ENCODE measurements around the gene DCP1A.
"Not testable (repeated sequence)": the region's sequence is repeated elsewhere in the genome, so short reads cannot be mapped to it uniquely, and the experiment has no call there.

DCP1A gene

DNA sequence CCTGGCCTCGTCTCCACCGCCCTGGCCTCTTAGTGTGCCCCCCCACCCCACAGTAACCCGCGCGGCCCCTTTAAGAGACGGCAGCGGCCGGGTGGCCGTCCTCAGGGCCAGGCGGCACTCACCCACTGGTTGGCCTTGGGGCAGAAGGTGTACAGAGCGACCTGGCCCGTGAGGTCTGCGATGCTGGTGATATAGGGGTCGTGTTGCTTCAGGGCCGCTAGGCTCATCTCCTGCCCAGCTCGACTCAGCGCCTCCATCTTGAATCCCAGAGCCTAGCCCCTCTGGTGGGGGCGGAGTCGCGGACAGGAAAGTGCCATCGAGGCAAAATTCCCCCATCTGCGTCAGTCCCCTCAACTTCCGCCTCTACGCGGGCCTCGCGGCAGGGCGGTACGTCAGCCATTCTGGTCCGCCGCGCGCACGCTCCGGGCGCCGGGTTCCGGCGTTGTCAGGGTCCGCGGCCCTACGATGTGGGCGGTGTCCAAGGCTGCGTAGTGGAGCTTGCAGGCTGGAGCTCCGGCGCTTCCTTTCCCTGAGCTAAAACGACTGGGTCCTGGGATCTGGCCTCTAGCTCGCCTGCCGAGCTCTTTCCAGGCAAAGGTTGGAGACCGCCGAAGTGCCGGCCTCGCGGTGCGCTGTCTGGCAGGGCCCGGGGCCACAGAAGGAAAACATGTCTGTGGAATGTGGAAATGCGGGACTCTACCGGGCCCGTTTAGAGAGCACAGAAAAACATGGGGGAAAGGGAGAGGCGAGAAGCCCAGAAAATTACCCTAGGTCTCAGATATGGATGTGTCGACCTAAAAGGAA, at the start of gene DCP1A:
TSS of gene DCP1A (minus strand) at position 283 of the 804 bp plus-strand sequence. CDS start at position 257, 26 bp downstream.
- Histone ChIP-seq H4K20me1 (peaks cover 7% of the 10 kb centered on the region; the same call in 1 of the 2 replicates), H3K9ac (peak within 1 kb of the TSS; percentile 95), H3K27ac (peak within 1 kb of the TSS; percentile 90), H3K9me3 (no peaks in the 10 kb centered on the region), H3K36me3 (peaks cover 22% of the 10 kb centered on the region), H3K27me3 (no peaks in the 10 kb centered on the region), H3K4me3 (peak within 1 kb of the TSS; percentile 96), H3K4me2 (peak within 1 kb of the TSS; percentile 93), H3K4me1 (peaks cover 20% of the 10 kb centered on the region)
- TF ChIP-seq Cebpa-rat (IDR thresholded peaks at IDR 0.05): no peak

DNA sequence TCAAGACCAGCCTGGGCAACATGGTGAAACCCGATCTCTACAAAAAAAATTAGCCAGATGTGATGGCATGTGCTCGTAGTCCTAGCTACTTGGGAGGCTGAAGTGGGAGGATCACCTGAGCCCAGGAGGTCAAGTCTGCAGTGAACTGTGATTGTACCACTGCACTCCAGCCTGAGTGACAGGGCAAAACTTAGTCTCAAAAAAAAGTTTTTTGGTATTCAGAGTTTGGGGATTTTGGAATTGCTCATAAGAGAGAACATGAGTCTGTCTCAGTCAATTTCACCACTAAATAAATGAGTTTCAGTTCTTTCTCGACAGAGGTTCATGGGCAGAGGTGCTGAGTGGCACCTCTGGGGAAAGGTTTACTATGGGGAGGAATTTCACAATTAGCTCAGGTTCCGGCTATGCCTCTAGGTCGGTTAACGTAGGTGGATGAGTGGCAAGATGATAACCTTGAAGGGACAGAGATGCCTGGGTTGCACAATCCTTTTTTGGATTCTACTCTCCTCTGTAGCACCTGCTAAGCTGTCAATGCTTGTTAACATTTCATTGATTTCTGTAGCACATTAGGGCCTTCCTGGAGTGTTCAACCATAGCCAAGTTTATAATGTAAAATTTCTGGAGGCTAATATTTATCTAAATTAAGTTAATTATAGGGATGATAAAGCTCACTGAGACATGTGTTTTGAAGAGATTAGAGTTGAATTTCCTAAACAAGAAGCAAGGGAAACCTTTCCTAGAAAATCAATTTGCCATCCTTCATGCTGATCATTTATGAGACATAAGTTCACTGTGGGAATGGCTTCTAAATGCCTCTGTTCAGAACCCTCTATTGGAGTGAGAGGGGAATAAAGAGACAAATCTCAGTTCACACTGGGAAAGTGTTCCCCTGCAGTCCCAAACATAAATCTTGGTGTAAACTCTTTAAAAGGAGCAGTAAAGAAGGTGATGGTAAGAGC, 37.4 kb upstream of the DCP1A start:
- H3K27ac ChIP-seq: no peak overlapping the region
- H3K4me3 ChIP-seq: no peak overlapping the region
- no peak for TF ChIP-seq Cebpa-rat (IDR thresholded peaks at IDR 0.05)
- H3K9ac ChIP-seq: no peak overlapping the region
- H4K20me1 ChIP-seq: no peaks in the 10 kb centered on the region
- no peaks in the 10 kb centered on the region for H3K9me3 ChIP-seq
- no peaks in the 10 kb centered on the region for H3K4me1 ChIP-seq
- H3K4me2 ChIP-seq: no peak overlapping the region
- no peaks in the 10 kb centered on the region for H3K36me3 ChIP-seq
- H3K27me3 ChIP-seq: no peaks in the 10 kb centered on the region

DNA sequence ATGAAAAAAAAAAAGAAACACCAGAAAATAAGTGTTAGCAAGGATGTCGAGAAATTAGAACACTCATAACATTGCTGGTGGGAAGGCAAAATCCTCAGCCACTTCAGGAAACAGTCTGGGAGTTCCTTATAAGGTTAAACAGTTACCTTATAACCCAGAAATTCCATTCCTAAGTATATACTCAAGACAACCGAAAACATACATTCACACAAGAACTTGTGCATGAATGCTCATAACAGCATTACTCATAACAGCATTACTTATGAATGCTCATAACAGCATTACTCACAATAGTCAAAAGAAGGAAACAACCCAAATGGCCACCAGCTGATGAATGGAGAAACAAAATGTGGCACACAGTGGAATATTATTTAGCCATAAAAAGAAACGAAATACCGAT, 34.8 kb upstream of the DCP1A start:
- H3K4me1 ChIP-seq: no peaks in the 10 kb centered on the region
- TF ChIP-seq Cebpa-rat (IDR thresholded peaks at IDR 0.05): no peak
- H4K20me1 ChIP-seq: no peaks in the 10 kb centered on the region

DNA sequence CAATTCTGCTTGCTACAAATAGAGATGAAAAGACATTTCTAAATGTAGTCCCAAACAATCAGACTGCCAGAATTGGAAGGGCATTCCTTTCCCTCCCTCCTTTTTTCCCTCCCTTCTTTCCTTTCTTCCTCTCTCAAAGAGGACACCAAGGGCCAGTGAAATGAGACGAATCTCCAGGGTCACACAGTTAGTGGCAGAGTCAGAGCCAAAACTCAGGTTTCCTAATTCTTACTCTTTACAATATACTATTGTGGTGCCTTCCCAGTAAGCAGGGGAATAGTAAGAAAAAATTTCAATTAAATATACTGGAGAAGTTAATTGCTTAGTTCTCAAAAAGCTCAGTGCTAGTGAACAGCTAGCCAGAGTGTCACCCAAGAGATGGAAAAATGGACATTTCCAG, 33.0 kb upstream of the DCP1A start:
- H3K9ac ChIP-seq: no peak overlapping the region
- H3K4me2 ChIP-seq: no peak overlapping the region
- H3K4me1 ChIP-seq: no peaks in the 10 kb centered on the region
- H3K4me3 ChIP-seq: no peak overlapping the region
- H3K27me3 ChIP-seq: no peaks in the 10 kb centered on the region
- no peaks in the 10 kb centered on the region for H3K9me3 ChIP-seq
- H4K20me1 ChIP-seq: no peaks in the 10 kb centered on the region
- TF ChIP-seq Cebpa-rat (IDR thresholded peaks at IDR 0.05): no peak
- no peak overlapping the region for H3K27ac ChIP-seq
- H3K36me3 ChIP-seq: no peaks in the 10 kb centered on the region

More for the DNA sequence above, 34.8 kb upstream of the DCP1A start:
- Histone ChIP-seq H3K36me3 (no peaks in the 10 kb centered on the region), H3K27ac (no peak overlapping the region), H3K4me2 (no peak overlapping the region), H3K9me3 (no peaks in the 10 kb centered on the region), H3K27me3 (no peaks in the 10 kb centered on the region), H3K4me3 (no peak overlapping the region), H3K9ac (no peak overlapping the region)

DNA sequence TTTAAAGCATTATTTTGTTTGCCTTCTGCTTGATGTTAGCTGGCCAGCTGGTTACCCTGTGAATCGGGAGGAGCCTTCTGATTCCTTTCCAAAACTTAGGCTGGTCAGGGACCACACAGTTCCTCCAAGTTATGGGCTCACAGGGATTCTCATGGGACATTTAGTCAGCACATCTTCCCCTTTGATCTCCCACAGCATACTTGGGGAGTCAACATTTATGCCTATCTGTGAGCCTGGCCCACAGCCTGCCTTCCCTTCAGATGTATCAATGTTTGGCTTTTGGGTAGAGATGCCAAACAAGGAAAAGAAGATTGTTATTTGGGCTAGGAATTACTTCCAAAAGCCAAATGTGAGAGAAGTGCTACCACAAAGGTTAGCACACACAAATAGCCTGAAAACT, 32.6 kb upstream of the DCP1A start:
- TF ChIP-seq Cebpa-rat (IDR thresholded peaks at IDR 0.05): no peak
- no peaks in the 10 kb centered on the region for H3K27me3 ChIP-seq
- H3K36me3 ChIP-seq: no peaks in the 10 kb centered on the region
- H4K20me1 ChIP-seq: no peaks in the 10 kb centered on the region
- no peaks in the 10 kb centered on the region for H3K9me3 ChIP-seq
- H3K4me2 ChIP-seq: no peak overlapping the region
- H3K27ac ChIP-seq: no peak overlapping the region
- no peak overlapping the region for H3K4me3 ChIP-seq
- no peaks in the 10 kb centered on the region for H3K4me1 ChIP-seq
- H3K9ac ChIP-seq: no peak overlapping the region

DNA sequence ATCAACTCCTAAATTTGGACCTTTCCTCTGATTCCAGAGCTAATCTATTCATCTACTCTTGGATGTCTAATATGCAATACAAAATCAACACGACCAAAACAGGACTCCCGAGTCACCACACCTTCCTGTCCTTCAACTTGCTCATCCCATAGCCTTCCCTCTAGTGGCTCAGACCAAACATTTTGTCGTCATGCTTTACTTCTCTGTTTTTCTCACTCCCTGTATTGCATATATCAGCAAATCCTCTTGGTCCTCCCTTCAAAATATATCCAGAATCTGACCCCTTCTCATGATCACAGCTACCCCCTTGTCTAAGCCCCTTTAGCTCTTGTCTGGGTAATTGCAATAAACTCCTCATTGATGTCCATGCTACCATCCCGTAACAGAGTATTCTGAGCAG, 30.5 kb upstream of the DCP1A start:
- TF ChIP-seq Cebpa-rat (IDR thresholded peaks at IDR 0.05): no peak
- H4K20me1 ChIP-seq: no peaks in the 10 kb centered on the region
- no peak overlapping the region for H3K9ac ChIP-seq
- no peaks in the 10 kb centered on the region for H3K36me3 ChIP-seq
- no peak overlapping the region for H3K27ac ChIP-seq
- H3K4me3 ChIP-seq: no peak overlapping the region
- H3K27me3 ChIP-seq: no peaks in the 10 kb centered on the region
- H3K4me2 ChIP-seq: no peak overlapping the region
- H3K4me1 ChIP-seq: no peaks in the 10 kb centered on the region
- no peaks in the 10 kb centered on the region for H3K9me3 ChIP-seq

DNA sequence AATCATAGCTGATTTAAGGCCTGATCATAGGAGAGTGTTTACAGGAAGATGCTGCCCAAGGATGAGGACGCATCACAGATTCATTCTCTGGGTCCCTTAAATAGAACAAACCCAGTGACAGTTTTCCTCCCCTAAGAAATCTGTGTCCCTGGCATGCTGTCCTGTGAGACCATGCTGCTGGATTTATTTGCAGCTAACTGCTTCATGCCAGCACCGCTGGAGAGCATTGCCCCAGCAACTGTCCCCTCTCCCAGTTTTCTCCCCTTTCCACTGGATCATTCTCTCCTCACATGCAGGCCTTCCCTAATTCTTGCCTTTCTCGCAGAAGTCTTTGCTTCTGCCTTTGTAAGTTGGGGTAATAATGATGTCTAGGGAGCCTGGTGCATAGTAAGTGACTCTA, 29.3 kb upstream of the DCP1A start:
- TF ChIP-seq Cebpa-rat (IDR thresholded peaks at IDR 0.05): no peak
- no peak overlapping the region for H3K27ac ChIP-seq
- H3K36me3 ChIP-seq: no peaks in the 10 kb centered on the region
- no peak overlapping the region for H3K4me3 ChIP-seq
- H3K4me2 ChIP-seq: no peak overlapping the region
- H3K9me3 ChIP-seq: no peaks in the 10 kb centered on the region
- H3K9ac ChIP-seq: no peak overlapping the region
- H4K20me1 ChIP-seq: no peaks in the 10 kb centered on the region
- H3K4me1 ChIP-seq: no peaks in the 10 kb centered on the region
- no peaks in the 10 kb centered on the region for H3K27me3 ChIP-seq

DNA sequence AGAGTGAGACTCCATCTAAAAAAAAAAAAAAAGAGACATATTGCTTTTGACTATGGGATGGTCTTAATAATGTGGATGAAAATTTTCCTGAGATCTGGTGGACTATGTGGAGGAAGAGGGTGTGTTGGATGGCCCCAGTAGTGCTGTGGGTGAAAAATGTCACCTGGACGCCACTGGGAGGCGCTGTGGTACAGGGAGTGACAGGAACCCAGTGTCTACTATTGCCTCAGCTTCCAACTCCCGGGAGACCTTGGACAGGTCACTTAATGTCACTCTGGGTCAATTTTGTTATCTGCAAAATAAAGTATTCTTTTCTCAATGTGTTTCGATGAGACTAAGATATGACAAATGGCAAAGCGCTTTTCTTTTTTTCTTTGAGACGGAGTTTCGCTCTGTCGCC, 27.7 kb upstream of the DCP1A start:
- Histone ChIP-seq H3K9ac (no peak overlapping the region), H3K27me3 (no peaks in the 10 kb centered on the region), H3K4me2 (no peak overlapping the region), H4K20me1 (no peaks in the 10 kb centered on the region), H3K9me3 (no peaks in the 10 kb centered on the region), H3K27ac (no peak overlapping the region), H3K36me3 (no peaks in the 10 kb centered on the region), H3K4me1 (no peaks in the 10 kb centered on the region), H3K4me3 (no peak overlapping the region)
- no peak for TF ChIP-seq Cebpa-rat (IDR thresholded peaks at IDR 0.05)

DNA sequence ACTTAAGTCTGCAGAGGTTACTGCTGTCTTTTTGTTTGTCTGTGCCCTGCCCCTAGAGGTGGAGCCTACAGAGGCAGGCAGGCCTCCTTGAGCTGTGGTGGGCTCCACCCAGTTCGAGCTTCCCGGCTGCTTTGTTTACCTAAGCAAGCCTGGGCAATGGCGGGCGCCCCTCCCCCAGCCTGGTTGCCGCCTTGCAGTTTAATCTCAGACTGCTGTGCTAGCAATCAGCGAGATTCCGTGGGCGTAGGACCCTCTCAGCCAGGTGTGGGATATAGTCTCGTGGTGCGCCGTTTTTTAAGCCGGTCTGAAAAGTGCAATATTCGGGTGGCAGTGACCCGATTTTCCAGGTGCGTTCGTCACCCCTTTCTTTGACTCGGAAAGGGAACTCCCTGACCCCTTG, 23.4 kb upstream of the DCP1A start:
- H3K4me3 ChIP-seq, H4K20me1 ChIP-seq, H3K9ac ChIP-seq, H3K27me3 ChIP-seq, H3K27ac ChIP-seq, H3K4me2 ChIP-seq, H3K4me1 ChIP-seq, H3K9me3 ChIP-seq, H3K36me3 ChIP-seq: not testable (repeated sequence)

DNA sequence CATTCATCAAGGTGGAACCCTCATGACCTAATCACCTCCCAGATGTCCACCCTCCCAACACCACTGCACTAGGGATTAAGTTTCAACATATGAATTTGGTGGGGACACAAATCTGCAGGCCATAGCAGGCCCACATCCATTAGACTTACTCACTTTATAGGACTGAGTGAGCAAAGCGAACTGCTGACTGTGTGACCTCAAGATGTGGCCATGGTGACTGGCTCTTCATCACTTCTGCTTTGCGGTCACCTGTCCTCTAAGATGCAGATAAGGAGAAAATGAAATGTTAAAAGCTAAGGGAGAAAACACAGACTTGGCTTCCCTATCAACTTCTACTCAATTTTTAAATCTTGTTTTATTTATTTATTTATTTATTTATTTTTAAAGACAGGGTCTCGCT, 14.5 kb upstream of the DCP1A start:
- no peak for TF ChIP-seq Cebpa-rat (IDR thresholded peaks at IDR 0.05)
- Histone ChIP-seq H3K4me2 (no peak overlapping the region), H3K4me1 (no peaks in the 10 kb centered on the region), H3K36me3 (no peaks in the 10 kb centered on the region), H3K27ac (no peak overlapping the region), H3K27me3 (no peaks in the 10 kb centered on the region), H3K9ac (no peak overlapping the region), H3K4me3 (no peak overlapping the region), H3K9me3 (no peaks in the 10 kb centered on the region), H4K20me1 (no peaks in the 10 kb centered on the region)
